Keratinocyte (primary cell): ENCODE results near the gene IGFL1. TPM values are rescaled to one million over a fixed set of nuclear protein-coding genes. Genes with fewer than 3 reads are reported as not detected.
"Not testable (repeated sequence)": the region's sequence is repeated elsewhere in the genome, so short reads cannot be mapped to it uniquely, and the experiment has no call there.

Source experiments
- DNase-seq: peaks from one replicate; pipeline ENCODE4 v3.0.0-alpha.2; 2011; ENCODE audit warnings: low read depth, missing footprints, low spot score
- FAIRE-seq: peaks from 2 replicates; lab custom pipeline; 2011; peaks lifted over from hg19 to GRCh38; lab: Jason Lieb, UNC
- H2AFZ ChIP-seq: 2 replicates; pipeline ENCODE4 v1.6.0; 2012; ENCODE audit warnings: low read length, control low read depth, inconsistent platforms; ENCODE audit not compliant: control insufficient read depth
- H3K27ac ChIP-seq: 2 replicates; pipeline ENCODE4 v1.5.1; 2011; ENCODE audit warnings: low read length; ENCODE audit not compliant: control insufficient read depth, insufficient read depth
- H3K27me3 ChIP-seq: 3 replicates; pipeline ENCODE4 v1.6.0; 2011; ENCODE audit warnings: low read length; ENCODE audit not compliant: control insufficient read depth, insufficient read depth; ENCODE audit errors: extremely low read depth
- H3K36me3 ChIP-seq, 2 experiments: 2 replicates in 1 of 2; 3 replicates in 1 of 2; pipeline ENCODE4 v1.5.1; 2011; ENCODE audit warnings: low read length in 2 of 2, mild to moderate bottlenecking in 1 of 2; ENCODE audit not compliant: control insufficient read depth in 2 of 2, insufficient read depth in 2 of 2; ENCODE audit errors: extremely low read depth in 1 of 2
- H3K4me1 ChIP-seq: 3 replicates; pipeline ENCODE4 v1.5.1; 2011; ENCODE audit warnings: low read length; ENCODE audit not compliant: control insufficient read depth, insufficient read depth; ENCODE audit errors: extremely low read depth
- H3K4me2 ChIP-seq: 3 replicates; pipeline ENCODE4 v1.6.0; 2011; ENCODE audit warnings: low read depth, low read length; ENCODE audit not compliant: control insufficient read depth, insufficient read depth; ENCODE audit errors: extremely low read depth
- H3K4me3 ChIP-seq, 3 experiments: fragments of 200-600 bp in 1 of 3; sonication (generic) in 1 of 3; 2 replicates in 2 of 3; 3 replicates in 1 of 3; pipeline ENCODE4 v1.5.1; 2011 to 2016; ENCODE audit warnings: low read length in 3 of 3, mild to moderate bottlenecking in 3 of 3, control low read depth in 2 of 3, inconsistent platforms in 1 of 3, low read depth in 1 of 3, mixed read lengths in 1 of 3, mixed run types in 1 of 3, moderate library complexity in 1 of 3; ENCODE audit not compliant: control insufficient read depth in 2 of 3, insufficient read depth in 2 of 3; ENCODE audit errors: extremely low read depth in 1 of 3
- H3K79me2 ChIP-seq: 2 replicates; pipeline ENCODE4 v1.6.0; 2012; ENCODE audit warnings: low read length; ENCODE audit not compliant: control insufficient read depth, insufficient read depth
- H3K9ac ChIP-seq: 3 replicates; pipeline ENCODE4 v1.6.0; 2011; ENCODE audit warnings: low read length; ENCODE audit not compliant: control insufficient read depth, insufficient read depth; ENCODE audit errors: extremely low read depth
- H3K9me1 ChIP-seq: 3 replicates; pipeline ENCODE4 v1.6.0; 2011; ENCODE audit warnings: low read length; ENCODE audit not compliant: control insufficient read depth, insufficient read depth; ENCODE audit errors: extremely low read depth
- H3K9me3 ChIP-seq: 2 replicates; pipeline ENCODE4 v1.5.1; 2012; ENCODE audit warnings: low read depth, low read length; ENCODE audit not compliant: control insufficient read depth
- H4K20me1 ChIP-seq: 3 replicates; pipeline ENCODE4 v1.6.0; 2011; ENCODE audit warnings: low read length; ENCODE audit not compliant: control insufficient read depth, insufficient read depth; ENCODE audit errors: extremely low read depth
- EZH2 ChIP-seq: IDR thresholded peaks from one replicate; pipeline ENCODE4 v1.6.1; 2012; ENCODE audit warnings: inconsistent platforms, mild to moderate bottlenecking, low read length, moderate library complexity
- dilution Hi-C: fragments of 300-500 bp; cut with MboI; formaldehyde crosslinking; loops from one replicate; pipeline ENCODE4 v1.7.0; 2020; ENCODE audit warnings: low sequenced_read_pairs; ENCODE audit not compliant: extremely low pct_ligation_motif_present
- polyA plus RNA-seq, 5 experiments: library from polyadenylated mRNA; depleted of rRNA in 3 of 5; stranded (reverse) in 3 of 5; stranded (forward) in 1 of 5; unstranded in 1 of 5; fragments of >200 nt; gene quantifications; 1 replicate in 1 of 5; 2 replicates in 3 of 5; 3 replicates in 1 of 5; pipeline versions ENCODE4 v1.2.1 to v1.2.3, GENCODE V29; 2011 to 2012; ENCODE audit warnings: missing spikeins in 2 of 5, low read depth in 1 of 5, low replicate concordance in 1 of 5
- TF ChIP-seq, protein P1 (sequence below), 3 experiments: IDR thresholded peaks in 1 of 3; conservative IDR thresholded peaks in 1 of 3; optimal IDR thresholded peaks in 1 of 3; 2 replicates in 2 of 3; 3 replicates in 1 of 3; pipeline versions ENCODE3 to v1.5.1; 2011; ENCODE audit warnings: low read length in 3 of 3, mild to moderate bottlenecking in 3 of 3, moderate library complexity in 2 of 3, control low read depth in 1 of 3, inconsistent platforms in 1 of 3; ENCODE audit not compliant: insufficient read depth in 2 of 3; ENCODE audit errors: extremely low read depth in 1 of 3

Gene IGFL1
- polyA plus RNA-seq, 1 donor (not counting 4 experiments of a cell fraction or from before 2014, with no cell fraction given), result 21.3 TPM

DNA sequence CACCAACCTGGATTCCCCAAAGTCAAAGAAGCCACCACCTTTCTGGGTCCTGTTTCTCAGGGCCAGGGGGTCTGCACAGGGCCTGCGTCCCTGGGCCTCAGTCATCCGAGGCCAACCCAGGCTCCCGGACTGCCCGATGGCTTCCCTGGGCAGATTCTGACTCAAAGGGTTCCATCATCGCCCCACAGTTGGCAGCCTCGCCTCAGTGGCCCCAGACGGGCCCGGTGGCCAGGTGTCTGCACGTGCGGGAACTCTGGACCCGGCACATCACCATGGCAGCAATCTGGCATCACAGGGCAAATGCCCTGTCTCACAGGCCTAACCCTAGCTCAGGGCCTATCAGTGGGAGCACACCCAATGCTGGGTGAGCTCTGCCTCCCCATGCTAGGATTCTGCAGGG is 2.9 kb downstream of the IGFL1 start:
- Histone ChIP-seq H3K9ac (no peak overlapping the region), H3K36me3 (no peaks in the 10 kb centered on the region), H3K27ac (no peak overlapping the region), H3K79me2 (no peaks in the 10 kb centered on the region), H3K4me3 (no peak overlapping the region), H3K4me1 (peaks cover 10% of the 10 kb centered on the region), H3K4me2 (no peak overlapping the region), H3K9me1 (no peaks in the 10 kb centered on the region), H2AFZ (no peak overlapping the region), H4K20me1 (no peaks in the 10 kb centered on the region), H3K9me3 (no peaks in the 10 kb centered on the region), H3K27me3 (peaks cover 43% of the 10 kb centered on the region)
- dilution Hi-C loops, result no loop called here
- no peak for TF ChIP-seq EZH2
- TF ChIP-seq, protein P1, sequence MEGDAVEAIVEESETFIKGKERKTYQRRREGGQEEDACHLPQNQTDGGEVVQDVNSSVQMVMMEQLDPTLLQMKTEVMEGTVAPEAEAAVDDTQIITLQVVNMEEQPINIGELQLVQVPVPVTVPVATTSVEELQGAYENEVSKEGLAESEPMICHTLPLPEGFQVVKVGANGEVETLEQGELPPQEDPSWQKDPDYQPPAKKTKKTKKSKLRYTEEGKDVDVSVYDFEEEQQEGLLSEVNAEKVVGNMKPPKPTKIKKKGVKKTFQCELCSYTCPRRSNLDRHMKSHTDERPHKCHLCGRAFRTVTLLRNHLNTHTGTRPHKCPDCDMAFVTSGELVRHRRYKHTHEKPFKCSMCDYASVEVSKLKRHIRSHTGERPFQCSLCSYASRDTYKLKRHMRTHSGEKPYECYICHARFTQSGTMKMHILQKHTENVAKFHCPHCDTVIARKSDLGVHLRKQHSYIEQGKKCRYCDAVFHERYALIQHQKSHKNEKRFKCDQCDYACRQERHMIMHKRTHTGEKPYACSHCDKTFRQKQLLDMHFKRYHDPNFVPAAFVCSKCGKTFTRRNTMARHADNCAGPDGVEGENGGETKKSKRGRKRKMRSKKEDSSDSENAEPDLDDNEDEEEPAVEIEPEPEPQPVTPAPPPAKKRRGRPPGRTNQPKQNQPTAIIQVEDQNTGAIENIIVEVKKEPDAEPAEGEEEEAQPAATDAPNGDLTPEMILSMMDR (optimal IDR thresholded peaks at IDR 0.05 in 1 of 3, IDR thresholded peaks at IDR 0.05 in 1 of 3, conservative IDR thresholded peaks at IDR 0.05 in 1 of 3; ENCODE audit: extremely low read depth in 1 of 3, insufficient read depth in 2 of 3, low read length in 3 of 3), result no peak
- no peak for DNase-seq
- FAIRE-seq, result no peak

DNA sequence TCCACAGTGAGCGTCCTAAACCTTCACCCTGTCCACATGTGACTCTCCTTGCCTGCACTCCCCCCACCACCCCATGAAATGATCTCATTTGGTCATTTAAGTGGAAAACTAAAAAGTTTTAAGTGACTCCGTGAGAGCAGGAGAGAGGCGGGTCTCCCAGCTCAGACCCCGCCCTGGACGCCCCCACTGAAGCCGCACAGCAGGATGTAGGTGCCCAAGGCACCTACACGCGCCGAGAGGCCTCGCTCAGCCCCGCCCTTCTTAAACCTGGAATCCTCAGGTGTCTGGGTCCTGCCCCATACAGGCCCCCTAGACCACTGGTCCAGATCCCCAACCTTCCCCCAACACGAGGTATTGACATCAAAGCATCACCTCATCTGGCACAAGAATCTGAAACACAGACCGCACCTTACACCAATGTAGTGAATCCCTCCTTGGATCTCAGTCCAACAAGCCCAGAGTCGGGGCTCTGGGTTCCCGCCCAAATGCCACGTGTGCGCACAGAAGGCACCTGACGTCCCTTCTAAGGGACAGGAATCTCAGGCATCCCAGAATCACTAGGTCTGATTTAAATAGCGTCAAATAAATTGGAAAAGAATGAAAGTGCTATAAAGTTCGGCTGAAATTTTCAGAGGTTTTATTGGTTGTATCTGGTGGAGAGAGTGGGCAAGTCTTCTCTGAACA is 3.5 kb downstream of the IGFL1 start:
- Histone ChIP-seq H3K9me1 (no peaks in the 10 kb centered on the region), H4K20me1 (no peaks in the 10 kb centered on the region), H3K27me3 (peaks cover 38% of the 10 kb centered on the region), H3K4me2 (no peak overlapping the region), H3K9me3 (no peaks in the 10 kb centered on the region), H3K4me1 (peaks cover 10% of the 10 kb centered on the region), H3K4me3 (no peak overlapping the region), H3K27ac (no peak overlapping the region), H3K9ac (no peak overlapping the region), H3K79me2 (no peaks in the 10 kb centered on the region), H3K36me3 (no peaks in the 10 kb centered on the region), H2AFZ (no peak overlapping the region)
- DNase-seq (no peak), FAIRE-seq (no peak)
- TF ChIP-seq EZH2, result no peak
- TF ChIP-seq, protein P1 (optimal IDR thresholded peaks at IDR 0.05 in 1 of 3, IDR thresholded peaks at IDR 0.05 in 1 of 3, conservative IDR thresholded peaks at IDR 0.05 in 1 of 3; ENCODE audit: extremely low read depth in 1 of 3, insufficient read depth in 2 of 3, low read length in 3 of 3), result no peak
- dilution Hi-C loops, result no loop called here

DNA sequence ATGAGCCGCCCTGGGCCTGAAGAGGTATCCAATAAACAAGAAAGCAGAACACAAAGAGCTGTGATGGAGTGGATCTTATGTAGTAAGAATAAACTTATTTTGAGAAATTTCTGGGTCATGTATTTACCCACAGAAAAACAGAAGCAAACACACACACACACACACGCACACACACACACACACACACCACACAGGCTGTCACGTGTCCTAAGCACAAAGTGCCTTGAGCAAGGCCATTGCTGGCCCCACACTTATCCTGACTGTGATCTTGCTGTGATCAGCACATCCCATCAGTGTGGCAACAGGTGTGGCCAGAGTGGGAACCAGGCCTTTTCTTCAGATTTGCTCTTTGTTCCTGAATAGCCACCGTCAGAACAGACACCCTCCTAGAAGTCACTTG is 4.3 kb downstream of the IGFL1 start:
- DNase-seq, dilution Hi-C loops, H3K9me3 ChIP-seq, H3K4me2 ChIP-seq, H3K9ac ChIP-seq, H3K79me2 ChIP-seq, H4K20me1 ChIP-seq, H2AFZ ChIP-seq, H3K4me3 ChIP-seq, H3K27ac ChIP-seq, H3K36me3 ChIP-seq, H3K9me1 ChIP-seq: not testable (repeated sequence)
- Histone ChIP-seq H3K4me1 (peaks cover 10% of the 10 kb centered on the region), H3K27me3 (peaks cover 35% of the 10 kb centered on the region)
- peak; percentile 41 for FAIRE-seq

DNA sequence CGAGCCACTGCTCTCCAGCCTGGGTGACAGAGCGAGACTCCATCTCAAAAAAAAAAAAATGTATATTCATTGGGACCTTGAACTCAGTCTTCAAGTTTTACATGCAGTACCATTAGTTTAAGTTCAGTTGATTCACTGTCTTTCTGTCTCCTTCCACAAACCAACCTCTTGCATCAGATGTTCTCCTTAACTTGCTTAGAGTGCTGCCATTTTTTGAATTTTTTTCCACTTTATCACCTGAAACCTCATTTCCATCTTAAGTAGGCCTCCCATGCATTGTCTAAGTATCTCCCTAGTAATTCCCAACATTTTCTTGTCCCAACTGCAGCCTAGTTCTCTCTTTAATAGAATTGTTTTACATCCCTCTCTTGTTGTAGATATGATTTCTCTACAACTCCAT is 8.6 kb downstream of the IGFL1 start:
- FAIRE-seq, result not testable (repeated sequence)
- H3K27me3 ChIP-seq, result peaks cover 25% of the 10 kb centered on the region

More for the DNA sequence above, 8.6 kb downstream of the IGFL1 start:
- H3K4me2 ChIP-seq, H3K36me3 ChIP-seq, H3K4me3 ChIP-seq, H3K9me1 ChIP-seq, H3K4me1 ChIP-seq, H3K27ac ChIP-seq, dilution Hi-C loops, H3K79me2 ChIP-seq, H4K20me1 ChIP-seq, H2AFZ ChIP-seq, H3K9me3 ChIP-seq, H3K9ac ChIP-seq, DNase-seq: not testable (repeated sequence)
